Spleen (tissue), 7 donors: ENCODE measurements around the gene NPPA.

ENCODE experiments used
- POLR2A ChIP-seq, 3 donors: fragments of 450-650 bp; IDR thresholded peaks; one replicate each; pipeline ENCODE4 v1.5.1; 2017; ENCODE audit warnings: antibody characterized with exemption in 3 of 3, mild to moderate bottlenecking in 1 of 3
- TF ChIP-seq, protein P1 (sequence below), 11 experiments: fragments of 200-600 bp in 7 of 11; fragments of 450-650 bp in 4 of 11; sonication (generic) in 4 of 11; IDR thresholded peaks in 8 of 11; conservative IDR thresholded peaks in 3 of 11; 1 replicate in 7 of 11; 2 replicates in 4 of 11; pipeline versions ENCODE4 v1.4.0 to v1.8.0; 2016 to 2021; ENCODE audit warnings: antibody characterized with exemption in 11 of 11, inconsistent platforms in 4 of 11, mild to moderate bottlenecking in 1 of 11
- donor health status: DM: no; HTN: no; CAD: no; lungs with moderate emphysema.
- donor health status: DM: no; HTN: no; CAD: no.
- donor health status: DM: no; HTN: no; CAD: no.

GRCh38 chr1:11860083-11860482 lies 12.5 kb upstream of the NPPA start:
- TF ChIP-seq, protein P1, sequence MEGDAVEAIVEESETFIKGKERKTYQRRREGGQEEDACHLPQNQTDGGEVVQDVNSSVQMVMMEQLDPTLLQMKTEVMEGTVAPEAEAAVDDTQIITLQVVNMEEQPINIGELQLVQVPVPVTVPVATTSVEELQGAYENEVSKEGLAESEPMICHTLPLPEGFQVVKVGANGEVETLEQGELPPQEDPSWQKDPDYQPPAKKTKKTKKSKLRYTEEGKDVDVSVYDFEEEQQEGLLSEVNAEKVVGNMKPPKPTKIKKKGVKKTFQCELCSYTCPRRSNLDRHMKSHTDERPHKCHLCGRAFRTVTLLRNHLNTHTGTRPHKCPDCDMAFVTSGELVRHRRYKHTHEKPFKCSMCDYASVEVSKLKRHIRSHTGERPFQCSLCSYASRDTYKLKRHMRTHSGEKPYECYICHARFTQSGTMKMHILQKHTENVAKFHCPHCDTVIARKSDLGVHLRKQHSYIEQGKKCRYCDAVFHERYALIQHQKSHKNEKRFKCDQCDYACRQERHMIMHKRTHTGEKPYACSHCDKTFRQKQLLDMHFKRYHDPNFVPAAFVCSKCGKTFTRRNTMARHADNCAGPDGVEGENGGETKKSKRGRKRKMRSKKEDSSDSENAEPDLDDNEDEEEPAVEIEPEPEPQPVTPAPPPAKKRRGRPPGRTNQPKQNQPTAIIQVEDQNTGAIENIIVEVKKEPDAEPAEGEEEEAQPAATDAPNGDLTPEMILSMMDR (IDR thresholded peaks at IDR 0.05 in 8 of 11, conservative IDR thresholded peaks at IDR 0.05 in 3 of 11): no peak
- TF ChIP-seq POLR2A (IDR thresholded peaks at IDR 0.05): no peak
